Stimulated activated CD4-positive, alpha-beta T cell treated with anti-CD3 and anti-CD28 coated beads, Interleukin-2, amount 100 ng/mL, for 48 hours (primary cell): ENCODE data around the gene KMT2B.

Experiments used
- DNase-seq, 2 donors: peaks; one replicate each; pipeline ENCODE4 v3.0.0-alpha.2; 2020

Gene KMT2B

DNA sequence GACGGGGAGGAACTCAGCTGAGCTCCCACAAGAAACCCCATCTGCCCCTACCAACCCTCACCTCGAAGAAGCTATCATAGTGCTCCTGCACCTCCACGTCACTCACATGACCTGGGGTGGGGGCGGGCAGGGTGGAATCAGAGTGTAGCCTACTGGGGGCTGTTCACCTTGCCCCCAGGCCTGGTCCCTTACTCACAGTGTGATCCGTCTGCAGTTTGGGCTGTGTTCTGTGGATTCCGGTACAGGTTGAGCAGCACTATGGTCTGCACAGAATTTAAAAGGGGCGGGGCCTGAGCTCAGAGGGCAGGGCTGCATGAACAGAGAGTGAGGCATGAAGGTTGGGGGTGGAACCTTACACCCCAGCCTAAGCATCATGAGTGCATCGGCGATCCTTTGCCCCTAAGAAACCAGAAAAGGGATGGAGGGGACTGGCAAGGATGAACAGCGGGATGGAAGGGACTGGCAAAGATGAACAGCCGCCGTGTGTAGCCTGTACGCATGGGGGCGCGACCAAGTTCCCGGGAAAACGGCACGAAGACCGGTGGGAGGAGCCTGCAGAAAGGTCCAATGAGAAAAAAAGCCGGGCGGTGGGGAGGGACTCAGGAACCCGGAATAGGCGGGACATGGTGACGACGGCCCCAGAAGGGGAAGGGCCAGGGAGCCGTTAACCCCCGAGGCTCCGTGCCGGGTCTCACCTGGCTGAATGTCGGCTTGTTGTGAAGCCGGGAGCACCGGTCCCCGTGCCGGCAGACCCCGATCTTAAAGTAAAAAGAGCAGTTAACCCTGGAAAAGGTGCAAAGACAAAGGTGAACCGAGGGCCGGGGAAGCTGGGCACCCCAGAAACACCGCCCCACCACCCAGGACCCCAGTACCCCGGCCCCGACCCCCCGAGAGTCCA, 26.9 kb downstream of the KMT2B start:
- peak; percentile 82 to 88 for DNase-seq

DNA sequence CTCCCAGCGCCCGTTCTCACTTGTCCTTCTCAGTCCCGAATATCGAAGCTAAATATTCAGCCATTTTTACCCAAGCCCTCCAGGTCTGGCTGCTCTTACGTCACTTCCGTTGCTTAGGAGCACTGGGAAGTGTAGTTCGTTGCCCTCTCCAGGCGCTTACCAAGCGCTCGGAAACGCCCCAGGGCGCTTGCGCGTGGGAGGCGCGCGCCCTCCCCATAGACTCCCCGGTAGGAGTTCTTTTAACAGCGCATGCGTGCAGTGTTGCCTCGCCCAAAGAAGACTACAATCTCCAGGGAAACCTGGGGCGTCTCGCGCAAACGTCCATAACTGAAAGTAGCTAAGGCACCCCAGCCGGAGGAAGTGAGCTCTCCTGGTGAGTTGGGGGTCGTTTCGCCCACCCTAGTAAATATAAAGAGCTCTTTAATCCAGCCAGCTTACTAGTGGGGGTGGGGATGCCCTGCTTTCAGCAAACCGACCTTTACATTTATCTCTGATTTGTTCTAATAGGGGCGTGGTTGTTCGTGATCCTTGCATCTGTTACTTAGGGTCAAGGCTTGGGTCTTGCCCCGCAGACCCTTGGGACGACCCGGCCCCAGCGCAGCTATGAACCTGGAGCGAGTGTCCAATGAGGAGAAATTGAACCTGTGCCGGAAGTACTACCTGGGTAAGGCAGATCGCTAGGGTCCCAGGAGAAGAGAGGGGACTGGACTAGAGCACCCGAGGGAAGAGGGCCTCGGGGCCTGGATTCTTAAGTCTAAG, 27.7 kb downstream of the KMT2B start, which contains the start of the genes PSENEN and U2AF1L4:
Gene PSENEN, plus strand, starts transcription at position 324 of the 759 bp plus-strand sequence. Its CDS starts 280 bp downstream, at position 604.
Gene U2AF1L4, minus strand, starts transcription at position 91 of the 759 bp plus-strand sequence. Its CDS starts 27 bp downstream, at position 64.
- DNase-seq: peak; percentile 89

DNA sequence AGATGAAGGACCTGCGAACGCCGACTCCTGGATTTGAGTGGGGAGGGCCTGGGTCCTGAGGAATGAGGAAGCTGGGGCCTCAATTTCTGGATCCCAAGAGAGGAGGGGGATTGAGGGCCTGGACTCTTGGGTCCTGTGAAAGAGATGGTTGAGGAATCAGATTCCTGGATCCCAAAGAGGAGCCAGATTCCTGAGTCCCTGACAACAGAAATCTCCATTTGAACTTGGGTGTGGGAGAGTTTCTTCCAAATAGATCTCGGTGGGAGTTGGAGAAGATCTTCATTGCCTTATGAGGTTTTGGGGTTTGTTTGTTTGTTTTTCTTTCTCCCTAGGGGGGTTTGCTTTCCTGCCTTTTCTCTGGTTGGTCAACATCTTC, 28.3 kb downstream of the KMT2B start:
- no peak for DNase-seq

DNA sequence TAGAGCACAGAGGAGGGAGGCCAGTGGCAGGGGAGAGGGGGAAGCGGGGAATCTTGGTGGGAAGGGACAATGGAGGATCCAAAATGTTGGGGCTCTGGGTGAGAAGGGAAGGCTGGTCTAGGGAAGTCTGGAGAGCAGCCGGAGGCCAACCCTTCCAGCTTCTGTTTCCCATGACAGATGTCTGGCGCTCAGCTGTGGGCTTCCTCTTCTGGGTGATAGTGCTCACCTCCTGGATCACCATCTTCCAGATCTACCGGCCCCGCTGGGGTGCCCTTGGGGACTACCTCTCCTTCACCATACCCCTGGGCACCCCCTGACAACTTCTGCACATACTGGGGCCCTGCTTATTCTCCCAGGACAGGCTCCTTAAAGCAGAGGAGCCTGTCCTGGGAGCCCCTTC, 28.7 kb downstream of the KMT2B start:
- no peak for DNase-seq

DNA sequence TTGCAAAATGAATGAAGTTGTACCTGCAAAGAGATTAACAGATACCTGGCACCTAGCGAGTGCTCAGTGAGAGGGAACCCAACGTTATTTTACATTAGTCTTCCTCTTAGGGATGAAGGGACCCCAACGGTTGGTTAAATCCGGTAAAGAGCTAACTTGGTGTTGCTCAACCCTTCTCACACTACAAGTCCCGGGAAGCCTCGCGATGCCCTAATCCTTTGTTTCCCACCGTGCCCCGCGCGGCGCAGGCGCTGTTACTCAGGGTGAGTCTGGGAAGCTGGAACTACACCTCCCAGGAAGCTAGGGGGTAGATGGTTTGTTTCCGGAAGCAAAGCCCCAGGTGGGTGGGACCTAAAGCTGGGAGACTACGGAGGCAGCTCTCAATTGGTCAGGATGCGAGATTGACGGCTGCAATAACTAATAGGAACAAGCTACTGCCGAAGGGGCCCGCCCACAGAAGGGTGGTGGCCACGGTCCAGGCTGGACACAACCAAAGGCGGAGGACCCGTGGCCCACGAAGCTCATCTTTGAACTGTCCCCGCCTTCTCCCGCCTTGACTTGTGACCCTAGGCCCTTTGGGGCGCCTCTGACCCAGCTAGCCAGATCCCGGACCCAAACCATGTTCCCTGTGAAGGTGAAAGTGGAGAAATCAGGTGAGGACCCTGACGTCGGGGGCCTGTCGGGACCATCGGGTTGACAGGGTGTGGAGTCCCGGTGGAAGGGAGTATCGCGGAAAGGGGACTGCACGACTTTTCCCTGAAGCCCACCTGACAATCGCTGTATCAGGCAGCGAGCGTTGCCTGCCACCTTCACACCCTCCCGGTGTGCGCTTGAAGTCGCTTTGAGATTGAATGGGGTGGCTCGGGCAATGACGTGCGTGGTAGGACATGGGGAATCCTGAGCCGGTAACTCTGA, 30.6 kb downstream of the KMT2B start, which contains the start of gene LIN37:
Gene LIN37, plus strand, starts transcription at position 471 of the 915 bp plus-strand sequence. Its CDS starts 149 bp downstream, at position 620.
- peak; percentile 93 to 97 for DNase-seq

DNA sequence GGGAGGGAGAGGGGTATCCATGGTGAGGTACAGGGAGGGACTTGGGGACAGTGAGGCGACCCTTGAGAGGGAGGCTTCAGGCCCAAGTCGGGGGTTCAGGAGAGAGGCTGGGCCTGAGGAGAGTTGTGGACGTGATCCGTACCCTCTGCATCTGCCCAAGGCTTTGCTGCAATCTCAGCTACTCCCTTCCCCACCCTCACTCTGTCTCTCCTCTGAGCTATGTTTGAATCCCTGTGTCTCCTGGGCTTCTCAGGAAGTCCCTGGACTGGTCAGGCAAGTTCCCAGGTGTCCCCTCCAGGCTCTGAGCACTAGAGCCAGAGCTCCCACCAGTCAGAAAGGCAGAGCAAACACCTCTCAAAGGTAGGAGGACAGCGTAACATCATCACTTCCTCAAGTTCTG, 32.4 kb downstream of the KMT2B start:
- DNase-seq: no peak

DNA sequence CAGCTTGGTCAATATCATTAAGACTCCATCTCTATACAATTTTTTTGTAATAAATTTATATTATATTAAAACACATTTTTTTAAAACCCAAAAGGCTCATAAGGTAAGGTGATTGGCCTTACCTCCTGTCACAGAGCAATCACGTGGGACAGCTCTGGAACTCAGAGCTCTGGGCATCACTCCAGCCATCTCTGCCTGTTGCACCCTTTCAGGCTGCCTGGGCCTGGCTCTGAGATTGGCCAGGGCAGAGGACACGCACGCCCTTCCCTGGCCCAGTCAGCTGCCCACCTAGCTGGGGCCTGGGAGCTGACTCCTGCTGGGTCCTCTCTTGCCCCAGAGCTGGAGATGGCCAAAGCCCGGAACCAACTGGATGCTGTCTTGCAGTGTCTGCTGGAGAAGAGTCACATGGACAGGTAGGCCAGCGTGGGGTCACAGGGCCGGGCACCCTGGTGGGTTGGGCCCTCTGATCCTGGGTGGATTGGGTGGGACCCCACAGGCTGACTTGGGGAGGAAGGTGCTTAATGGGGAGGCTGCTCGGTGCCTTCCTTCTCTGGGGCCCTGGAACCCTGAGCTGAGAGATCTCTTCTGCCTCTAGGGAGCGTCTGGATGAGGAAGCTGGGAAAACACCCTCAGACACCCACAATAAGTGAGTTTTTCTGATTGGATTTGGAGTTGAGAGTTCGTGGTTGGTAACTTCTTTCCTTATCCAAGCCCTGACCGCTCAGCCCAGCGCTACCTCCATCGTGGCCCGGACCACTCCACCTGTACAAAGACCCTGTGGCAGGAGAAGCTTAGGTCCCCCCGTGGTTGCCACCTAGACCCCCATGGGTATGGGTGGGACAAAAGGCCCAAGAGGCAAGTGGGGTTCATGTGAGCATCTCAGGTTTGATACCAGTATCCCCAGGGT, 34.3 kb downstream of the KMT2B start:
- DNase-seq: no peak

DNA sequence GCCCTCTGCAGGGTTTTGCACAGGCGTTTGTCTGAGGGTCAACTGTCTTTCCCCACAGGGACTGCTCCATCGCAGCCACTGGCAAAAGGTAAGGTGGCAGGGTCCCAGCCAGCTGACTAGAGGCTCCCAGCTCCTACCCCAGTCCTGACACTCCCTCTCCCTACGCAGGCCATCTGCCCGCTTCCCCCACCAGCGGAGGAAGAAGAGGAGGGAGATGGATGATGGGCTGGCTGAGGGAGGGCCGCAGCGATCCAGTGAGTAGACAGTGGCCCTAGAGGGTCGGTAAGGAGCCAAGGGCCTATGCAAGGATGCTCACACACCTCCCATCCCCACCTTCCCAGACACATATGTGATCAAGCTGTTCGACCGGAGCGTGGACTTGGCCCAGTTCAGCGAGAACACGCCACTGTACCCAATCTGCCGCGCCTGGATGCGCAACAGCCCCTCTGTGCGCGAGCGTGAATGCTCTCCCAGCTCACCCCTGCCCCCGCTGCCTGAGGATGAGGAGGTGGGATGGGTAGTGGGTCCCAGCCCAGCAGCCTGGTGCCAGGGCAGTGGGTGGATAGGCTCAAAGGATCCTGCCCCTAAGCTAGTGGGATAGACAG, 35.0 kb downstream of the KMT2B start:
- DNase-seq: no peak

DNA sequence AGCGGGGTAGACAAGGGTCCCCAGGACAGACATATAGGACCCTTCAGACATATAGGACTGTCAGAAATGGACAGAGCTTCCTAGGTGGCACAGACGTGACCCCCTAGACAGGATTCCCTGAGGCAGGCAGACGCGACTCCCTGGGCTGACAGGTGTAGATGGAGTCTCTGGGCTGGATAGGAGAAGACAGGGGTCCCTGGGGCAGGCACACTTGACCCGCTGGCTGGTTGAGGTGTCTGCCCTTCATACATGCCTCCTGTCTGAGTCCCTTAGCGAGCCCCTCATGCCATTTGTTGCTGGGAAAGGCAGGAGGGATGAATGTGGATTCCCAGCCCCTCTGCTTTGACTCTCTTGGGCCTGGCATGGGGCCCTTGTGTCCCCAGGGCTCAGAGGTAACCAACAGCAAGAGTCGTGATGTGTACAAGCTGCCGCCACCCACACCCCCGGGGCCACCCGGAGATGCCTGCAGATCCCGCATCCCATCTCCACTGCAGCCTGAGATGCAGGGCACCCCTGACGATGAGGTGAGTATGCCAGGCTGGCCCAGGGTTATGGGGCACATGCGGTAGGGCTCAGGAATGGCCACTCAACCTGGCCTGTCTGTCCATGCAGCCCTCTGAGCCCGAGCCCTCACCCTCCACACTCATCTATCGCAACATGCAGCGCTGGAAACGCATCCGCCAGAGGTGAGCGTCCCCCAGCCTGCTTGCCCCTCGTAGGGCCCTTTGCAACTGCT, 36.0 kb downstream of the KMT2B start:
- DNase-seq: no peak

DNA sequence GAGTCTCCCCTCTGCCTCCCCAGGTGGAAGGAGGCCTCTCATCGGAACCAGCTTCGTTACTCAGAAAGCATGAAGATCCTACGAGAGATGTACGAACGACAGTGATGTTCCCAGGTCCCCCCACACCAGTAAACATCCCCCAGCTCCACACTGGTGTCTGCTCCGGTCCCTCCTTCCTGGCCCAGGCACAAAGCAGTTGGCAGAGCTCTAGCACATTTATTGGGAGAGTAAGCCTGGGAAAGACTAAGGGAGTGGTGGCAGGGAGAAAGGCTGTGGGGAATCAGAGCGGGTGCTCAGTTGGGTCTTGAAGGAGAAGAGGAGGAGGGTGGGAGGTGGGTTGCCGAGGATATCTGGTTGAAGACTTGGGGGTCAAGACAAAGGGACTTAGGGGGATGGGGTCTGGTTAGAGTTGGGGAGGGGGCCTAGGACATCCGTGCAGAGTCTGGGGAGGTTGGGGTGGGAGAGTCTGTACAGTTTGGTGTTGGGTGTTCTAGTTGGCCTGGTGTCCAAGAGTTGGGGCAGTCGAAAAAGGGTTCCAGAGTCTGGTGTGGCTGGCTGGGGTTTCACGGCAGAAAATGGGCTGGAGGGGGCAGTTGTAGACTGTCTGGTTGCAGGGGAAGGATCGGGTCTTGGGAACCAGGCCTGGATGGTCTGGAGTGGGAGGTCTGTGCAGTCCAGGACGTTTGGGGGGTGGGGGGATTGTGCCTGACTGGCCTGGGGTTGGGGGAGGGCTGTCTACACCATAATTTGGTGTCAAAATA, 36.7 kb downstream of the KMT2B start:
- DNase-seq: no peak

DNA sequence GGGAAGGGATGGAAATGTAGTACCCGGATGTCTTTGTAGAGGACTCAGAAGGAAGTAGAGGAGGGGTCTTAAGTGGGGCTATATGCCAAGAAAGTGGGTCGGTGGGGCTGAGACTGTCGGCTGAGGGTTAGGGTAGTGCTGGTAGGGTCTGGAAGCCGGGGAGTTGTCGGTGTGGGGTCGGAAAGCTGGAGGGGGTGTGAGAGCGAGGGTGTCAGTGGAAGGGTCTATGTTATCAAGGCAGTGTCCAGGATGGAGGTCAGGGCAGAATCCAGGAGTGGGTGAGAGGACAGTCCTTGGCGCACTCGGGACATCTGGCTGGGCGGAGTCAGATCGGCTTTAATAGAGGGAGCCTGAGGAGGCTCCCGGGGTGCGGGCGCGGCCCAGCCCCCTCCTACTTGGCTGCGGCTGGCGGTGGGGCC, 37.3 kb downstream of the KMT2B start:
- no peak for DNase-seq

DNA sequence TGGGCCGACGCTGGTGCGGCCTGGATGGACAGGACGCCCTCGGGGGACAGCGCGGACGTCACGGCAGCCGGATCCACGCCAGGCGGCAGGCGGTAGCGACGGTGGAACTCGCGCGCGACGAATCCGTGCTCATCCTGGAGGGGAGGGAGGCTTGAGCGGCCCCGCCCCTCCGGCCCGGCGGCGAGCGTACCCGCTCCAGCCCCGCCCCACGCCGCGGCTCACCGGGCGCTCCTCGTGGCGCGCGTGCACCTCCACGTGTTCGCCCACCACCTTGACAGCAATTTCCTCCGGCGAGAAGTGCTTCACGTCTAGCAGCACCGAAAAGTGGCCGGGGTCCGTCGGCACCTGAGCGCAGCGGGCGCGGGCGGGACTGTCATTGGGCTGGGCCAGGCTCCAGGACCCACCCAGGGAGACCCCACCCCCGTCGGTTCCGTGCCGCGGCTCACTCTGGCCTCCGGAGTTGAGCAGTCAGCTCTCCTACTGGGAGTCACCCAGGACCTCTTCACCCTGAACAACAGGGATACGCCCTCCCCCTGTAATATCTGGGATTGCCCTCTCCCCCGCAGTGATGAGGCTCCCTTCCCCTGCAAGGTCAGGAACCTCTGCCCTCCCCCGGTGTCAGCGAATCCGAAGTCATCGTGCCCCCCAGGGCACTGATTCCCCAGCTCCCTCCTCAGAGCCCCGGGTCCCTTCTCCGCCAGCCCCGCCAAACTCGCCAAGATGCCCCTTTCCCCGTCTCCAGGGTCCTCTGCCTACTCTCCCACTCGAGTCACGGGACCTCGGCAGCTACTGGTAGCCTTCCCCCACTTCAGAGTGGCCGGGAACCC, 38.0 kb downstream of the KMT2B start:
- DNase-seq: peak in 1 of 2 donors; percentile 54

DNA sequence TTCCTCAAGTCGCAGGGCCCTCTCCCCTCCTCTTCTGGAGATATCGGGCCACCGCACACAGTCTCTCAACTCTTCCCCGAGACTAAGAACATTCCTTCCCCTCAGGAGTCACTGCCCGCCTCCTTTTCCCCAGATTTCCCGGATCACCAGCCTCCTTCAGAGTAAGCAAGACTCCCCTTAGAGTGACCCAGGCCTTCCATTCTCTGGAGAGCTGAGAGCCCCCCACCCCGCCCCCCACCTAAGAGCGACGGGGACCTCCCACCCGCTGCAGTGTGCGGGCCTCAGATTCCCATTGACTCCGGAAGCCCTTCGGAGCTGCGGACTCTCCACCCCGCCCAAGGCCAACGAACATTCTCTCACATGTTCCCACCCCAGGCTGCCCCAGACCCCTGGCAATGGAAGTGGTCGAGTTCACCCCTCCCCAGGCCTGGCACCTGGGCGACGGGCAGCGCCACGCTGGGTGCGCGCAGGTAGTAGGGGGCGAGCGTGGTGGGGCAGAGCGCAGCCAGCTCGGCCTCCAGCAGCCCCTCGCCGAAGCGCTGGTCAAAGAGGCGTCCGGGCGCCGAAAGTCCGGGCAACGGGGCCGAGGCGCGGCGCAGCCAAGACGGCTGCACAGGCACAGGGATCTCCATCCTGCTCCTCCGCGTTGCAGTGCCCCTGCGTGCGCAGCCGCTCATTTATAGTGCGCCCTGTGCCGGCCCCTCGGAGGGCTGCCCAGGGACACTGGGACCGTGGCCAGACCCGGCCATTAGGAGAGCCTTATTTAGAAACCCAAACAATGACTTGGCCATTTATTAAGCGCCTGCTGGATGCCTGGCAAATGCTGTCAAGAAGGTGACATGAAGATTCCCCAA, 38.8 kb downstream of the KMT2B start, which contains the start of gene HSPB6:
Gene HSPB6, minus strand, starts transcription at position 653 of the 854 bp plus-strand sequence. Its CDS starts 21 bp downstream, at position 632.
- no peak for DNase-seq

DNA sequence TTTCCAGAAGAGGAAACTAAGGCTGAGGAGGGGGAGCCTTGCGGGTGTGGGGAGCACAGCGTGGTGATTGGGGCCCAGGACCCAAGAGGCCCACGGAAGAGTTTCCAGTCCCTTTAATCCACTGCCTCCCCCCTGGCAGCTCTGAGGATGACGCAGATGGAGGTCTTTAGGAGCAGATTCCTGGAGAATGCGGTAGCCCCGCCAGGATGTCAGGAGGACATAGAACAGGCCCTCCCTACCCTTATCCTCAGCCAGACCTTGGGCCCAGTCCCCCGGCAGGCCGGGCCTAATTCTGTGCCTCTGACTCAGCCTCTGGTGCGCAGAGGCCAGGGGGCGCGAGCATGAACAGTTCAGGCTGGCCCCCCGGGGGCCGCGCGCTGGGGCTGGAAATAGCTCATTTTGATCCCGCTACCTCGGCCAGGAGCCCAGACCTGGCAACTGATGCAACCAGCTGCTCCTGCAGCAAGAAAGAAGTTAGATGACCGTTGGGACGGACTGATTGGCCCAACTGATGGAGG, 39.5 kb downstream of the KMT2B start:
- no peak for DNase-seq

DNA sequence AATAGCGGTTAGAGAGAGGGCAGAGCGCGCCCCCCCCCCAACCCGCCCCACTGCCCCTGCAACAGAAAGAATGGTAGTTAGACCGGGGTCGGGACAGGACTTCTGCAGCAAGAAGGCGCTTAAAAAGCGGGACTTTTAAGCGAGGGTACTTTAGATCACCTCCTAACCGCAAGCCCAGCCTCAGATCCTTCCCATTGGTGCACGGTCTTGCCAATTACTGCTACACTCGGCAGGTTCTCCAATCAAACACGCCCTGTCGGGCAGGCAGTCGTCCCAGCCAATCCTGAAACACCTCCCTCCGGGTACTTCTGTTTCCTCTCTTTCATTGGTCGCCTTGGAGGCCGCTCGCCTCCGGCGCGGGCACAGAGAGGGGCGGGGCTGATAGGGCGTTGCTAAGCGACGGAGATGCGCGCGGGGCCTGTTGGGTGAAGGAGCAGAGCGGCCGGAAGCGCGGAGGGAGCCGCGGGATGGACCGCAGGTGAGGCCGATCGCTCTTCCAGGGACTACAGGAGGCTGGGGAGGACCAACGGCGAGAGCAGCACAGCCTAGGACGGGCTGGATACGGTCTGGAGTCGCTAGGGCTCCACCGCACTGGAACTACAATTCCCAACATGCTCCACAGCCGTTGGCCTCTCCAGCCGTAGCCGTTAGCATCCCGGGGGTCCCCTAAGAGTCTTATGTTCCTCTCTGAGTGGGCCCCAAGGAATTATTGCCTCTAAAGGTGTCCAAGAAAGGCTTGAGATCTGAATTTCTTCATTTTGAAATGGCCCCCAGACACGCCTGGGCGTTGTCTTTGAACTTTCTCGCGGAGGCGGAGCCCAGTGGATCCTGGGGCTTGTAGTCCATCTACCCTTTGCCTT, 40.2 kb downstream of the KMT2B start, which contains the start of gene PROSER3:
Gene PROSER3, plus strand, starts transcription at position 428 of the 860 bp plus-strand sequence. Its CDS starts 40 bp downstream, at position 468.
- DNase-seq: peak; percentile 95 to 97

DNA sequence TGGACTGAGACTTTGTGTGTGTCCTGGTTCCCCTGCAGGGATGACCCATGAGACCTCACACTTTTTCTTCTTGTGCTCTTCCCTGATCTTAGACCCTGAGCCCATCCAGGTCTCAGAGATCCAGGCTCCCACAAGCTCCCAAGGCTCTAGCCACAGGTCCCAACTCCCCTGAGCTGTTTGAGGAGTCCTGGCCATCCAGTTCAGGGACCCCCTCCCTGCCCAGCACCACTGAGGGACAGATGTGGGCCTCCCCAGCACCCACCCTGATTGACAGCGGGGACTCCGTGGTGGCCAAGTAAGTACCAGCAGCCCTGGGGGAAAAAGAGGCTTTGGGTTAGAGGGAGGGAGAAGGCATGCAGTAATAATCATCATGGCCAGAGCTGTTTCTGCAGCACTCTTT, 41.9 kb downstream of the KMT2B start:
- no peak for DNase-seq
